ENCODE measurements around the gene NRIP3.
"Not testable (repeated sequence)": the region's sequence is repeated elsewhere in the genome, so short reads cannot be mapped to it uniquely, and the experiment has no call there.

The NRIP3 gene

GRCh38 chr11:8971196-8971923 lies 32.4 kb downstream of the NRIP3 start:
- DNase-seq (ENCODE audit: low read depth), result no peak

GRCh38 chr11:8967184-8967583 lies 36.6 kb downstream of the NRIP3 start:
- no peak for DNase-seq (ENCODE audit: low read depth)

- DNase-seq (ENCODE audit: low read depth), result peak; percentile 65
Measured at GRCh38 chr11:8964324-8965320, 39.2 kb downstream of the NRIP3 start, which contains the start of gene TMEM9B. TSS of gene TMEM9B (minus strand) at chr11:8964442. CDS start at chr11:8964313, 129 bp downstream.

GRCh38 chr11:8963569-8964323 lies 40.1 kb downstream of the NRIP3 start:
- DNase-seq (ENCODE audit: low read depth), result peak; percentile 60

- DNase-seq (ENCODE audit: low read depth), result no peak
Measured at GRCh38 chr11:8962841-8963240, 41.0 kb downstream of the NRIP3 start.

- no peak for DNase-seq (ENCODE audit: low read depth)
Measured at GRCh38 chr11:8961401-8961800, 42.4 kb downstream of the NRIP3 start.

- DNase-seq (ENCODE audit: low read depth), result no peak
Measured at GRCh38 chr11:8959546-8960166, 44.1 kb downstream of the NRIP3 start.

- no peak for DNase-seq (ENCODE audit: low read depth)
Measured at GRCh38 chr11:8956860-8957259, 46.9 kb downstream of the NRIP3 start.

GRCh38 chr11:8948886-8949285 lies 54.9 kb downstream of the NRIP3 start:
- no peak for DNase-seq (ENCODE audit: low read depth)

- DNase-seq (ENCODE audit: low read depth), result no peak
Measured at GRCh38 chr11:8947230-8947943, 56.4 kb downstream of the NRIP3 start.

GRCh38 chr11:8942518-8943066 lies 61.2 kb downstream of the NRIP3 start, which contains the start of gene ASCL3:
TSS of gene ASCL3 (minus strand) at chr11:8943016. CDS start at chr11:8938161, 4,855 bp downstream.
- DNase-seq (ENCODE audit: low read depth), result no peak

GRCh38 chr11:8941341-8942103 lies 62.3 kb downstream of the NRIP3 start:
- DNase-seq (ENCODE audit: low read depth), result no peak

- no peak for DNase-seq (ENCODE audit: low read depth)
Measured at GRCh38 chr11:8937659-8938058, 66.1 kb downstream of the NRIP3 start.

GRCh38 chr11:8937159-8937558 lies 66.6 kb downstream of the NRIP3 start:
- DNase-seq (ENCODE audit: low read depth), result no peak

- not testable (repeated sequence) for DNase-seq (ENCODE audit: low read depth)
Measured at GRCh38 chr11:8935789-8936188, 68.0 kb downstream of the NRIP3 start.

GRCh38 chr11:8934742-8935488 lies 68.9 kb downstream of the NRIP3 start:
- no peak for DNase-seq (ENCODE audit: low read depth)

GRCh38 chr11:8933931-8934330 lies 69.9 kb downstream of the NRIP3 start:
- DNase-seq (ENCODE audit: low read depth), result no peak

- no peak for DNase-seq (ENCODE audit: low read depth)
Measured at GRCh38 chr11:8932564-8933180, 71.1 kb downstream of the NRIP3 start, which contains the start of gene C11orf16. TSS of gene C11orf16 (minus strand) at chr11:8932947. CDS start at chr11:8932308, 639 bp downstream.

All from activated T-cell treated with anti-CD3 and anti-CD28 coated beads for 1 hour (primary cell).